Nephron progenitor cell (in vitro differentiated cells): ENCODE data around the gene KDM8.

Source experiments
- DNase-seq: peaks from one replicate; pipeline ENCODE4 v3.0.0; 2021
- H3K27ac Mint-ChIP-seq: 2 replicates; pipeline ENCODE4 v1.8.0; 2021; ENCODE audit warnings: mild to moderate bottlenecking, moderate library complexity, mixed read lengths
- H3K27me3 Mint-ChIP-seq: 2 replicates; pipeline ENCODE4 v1.8.0; 2021; ENCODE audit warnings: mild to moderate bottlenecking, low read depth, mixed read lengths; ENCODE audit not compliant: poor library complexity
- H3K36me3 Mint-ChIP-seq: 2 replicates; pipeline ENCODE4 v1.8.0; 2021; ENCODE audit warnings: low read depth, mixed read lengths
- H3K4me1 Mint-ChIP-seq: 2 replicates; pipeline ENCODE4 v1.8.0; 2021; ENCODE audit warnings: mixed read lengths
- H3K4me3 Mint-ChIP-seq: 2 replicates; pipeline ENCODE4 v1.8.0; 2021; ENCODE audit warnings: mild to moderate bottlenecking, moderate library complexity, mixed read lengths
- H3K9me3 Mint-ChIP-seq: 2 replicates; pipeline ENCODE4 v1.8.0; 2021; ENCODE audit warnings: mild to moderate bottlenecking, moderate library complexity, mixed read lengths
- TF ChIP-seq, protein P1 (sequence below): fragments of 200-600 bp; sonication (generic); IDR thresholded peaks from 2 replicates; pipeline ENCODE4 v1.5.0; 2021; ENCODE audit warnings: antibody characterized with exemption

The KDM8 gene

DNA sequence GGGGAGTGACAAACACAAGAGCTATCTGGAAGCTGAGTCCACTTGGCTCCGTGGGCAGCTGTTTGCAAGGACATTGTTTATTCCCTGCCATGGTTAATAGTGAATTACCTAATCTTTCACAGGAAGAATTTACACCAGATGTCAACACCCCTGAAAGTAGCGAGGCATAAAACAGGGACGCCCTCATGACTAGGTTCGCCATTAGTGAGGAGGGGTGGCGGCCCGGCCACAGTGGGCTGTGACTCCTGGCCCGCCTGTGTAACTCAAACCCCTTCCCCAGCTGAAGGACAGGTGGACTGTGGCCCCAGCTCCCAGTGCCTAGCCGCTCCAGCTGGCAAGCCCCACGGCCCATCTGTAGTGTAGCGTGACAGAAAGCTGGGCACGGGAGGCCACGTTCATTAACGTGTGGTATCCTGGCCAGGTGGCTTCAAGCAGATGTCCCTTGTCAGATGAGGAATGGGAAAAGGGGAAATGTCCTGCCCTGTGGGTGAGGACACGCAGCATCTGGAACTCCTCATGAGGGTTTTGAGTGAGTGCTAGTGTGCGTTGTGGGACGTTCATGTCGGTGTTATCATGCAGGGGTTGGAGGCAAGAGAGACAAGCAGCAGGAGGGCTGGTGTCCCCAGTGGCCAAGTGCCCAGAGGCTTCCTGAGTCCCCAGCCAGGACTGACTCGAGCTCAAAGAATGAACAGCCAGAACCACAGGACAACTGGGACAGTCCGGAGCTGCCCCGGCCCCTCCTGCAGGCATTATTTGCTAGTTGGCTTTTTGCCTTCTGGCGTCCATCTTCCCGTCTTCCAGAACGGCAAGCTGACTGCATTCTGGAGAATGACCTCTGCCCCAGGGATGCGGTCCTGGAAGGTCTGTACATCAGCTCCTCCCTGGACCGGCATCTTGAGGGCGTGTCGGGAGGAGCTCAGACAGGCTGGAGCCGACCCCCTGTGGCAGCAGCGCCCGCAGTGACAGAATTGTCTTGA lies 19.2 kb downstream of the KDM8 start:
- DNase-seq = no peak
- Mint-ChIP-seq H3K9me3 (no peaks in the 10 kb centered on the region), H3K4me1 (peaks cover 37% of the 10 kb centered on the region), H3K27ac (peak overlapping the region; percentile 89), H3K36me3 (no peaks in the 10 kb centered on the region), H3K4me3 (no peak overlapping the region), H3K27me3 (peaks cover 16% of the 10 kb centered on the region)
- TF ChIP-seq, protein P1, sequence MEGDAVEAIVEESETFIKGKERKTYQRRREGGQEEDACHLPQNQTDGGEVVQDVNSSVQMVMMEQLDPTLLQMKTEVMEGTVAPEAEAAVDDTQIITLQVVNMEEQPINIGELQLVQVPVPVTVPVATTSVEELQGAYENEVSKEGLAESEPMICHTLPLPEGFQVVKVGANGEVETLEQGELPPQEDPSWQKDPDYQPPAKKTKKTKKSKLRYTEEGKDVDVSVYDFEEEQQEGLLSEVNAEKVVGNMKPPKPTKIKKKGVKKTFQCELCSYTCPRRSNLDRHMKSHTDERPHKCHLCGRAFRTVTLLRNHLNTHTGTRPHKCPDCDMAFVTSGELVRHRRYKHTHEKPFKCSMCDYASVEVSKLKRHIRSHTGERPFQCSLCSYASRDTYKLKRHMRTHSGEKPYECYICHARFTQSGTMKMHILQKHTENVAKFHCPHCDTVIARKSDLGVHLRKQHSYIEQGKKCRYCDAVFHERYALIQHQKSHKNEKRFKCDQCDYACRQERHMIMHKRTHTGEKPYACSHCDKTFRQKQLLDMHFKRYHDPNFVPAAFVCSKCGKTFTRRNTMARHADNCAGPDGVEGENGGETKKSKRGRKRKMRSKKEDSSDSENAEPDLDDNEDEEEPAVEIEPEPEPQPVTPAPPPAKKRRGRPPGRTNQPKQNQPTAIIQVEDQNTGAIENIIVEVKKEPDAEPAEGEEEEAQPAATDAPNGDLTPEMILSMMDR = no peak

- TF ChIP-seq, protein P1 = no peak
- H3K4me3 Mint-ChIP-seq = no peak overlapping the region
- peaks cover 37% of the 10 kb centered on the region for H3K4me1 Mint-ChIP-seq
- H3K9me3 Mint-ChIP-seq = no peaks in the 10 kb centered on the region
- H3K36me3 Mint-ChIP-seq = no peaks in the 10 kb centered on the region
- DNase-seq = no peak
- H3K27me3 Mint-ChIP-seq = peaks cover 16% of the 10 kb centered on the region
- H3K27ac Mint-ChIP-seq = no peak overlapping the region
Measured at GRCh38 chr16:27223226-27223610, 19.9 kb downstream of the KDM8 start.

DNA sequence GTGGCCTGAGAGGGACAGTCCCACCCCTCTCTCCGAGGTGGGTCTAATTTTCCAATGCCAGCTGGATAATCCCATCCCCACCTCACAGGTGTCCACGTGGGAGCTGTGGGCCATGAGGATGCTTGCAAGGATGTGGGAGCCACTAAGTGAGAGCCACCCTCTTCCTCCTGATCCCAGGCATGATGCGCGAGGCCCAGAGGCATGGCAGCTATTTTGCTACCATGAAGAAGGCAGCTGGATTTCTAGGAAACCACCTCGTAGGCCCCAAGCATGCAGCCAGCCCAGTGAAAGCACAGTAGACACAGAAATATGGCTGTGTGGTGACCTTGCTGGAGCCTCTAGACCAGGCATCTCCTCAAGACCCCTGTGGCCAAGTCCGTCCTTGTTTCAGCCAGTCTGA lies 20.4 kb downstream of the KDM8 start:
- H3K27me3 Mint-ChIP-seq = peaks cover 16% of the 10 kb centered on the region
- DNase-seq = no peak
- TF ChIP-seq, protein P1 = no peak
- no peak overlapping the region for H3K27ac Mint-ChIP-seq
- no peaks in the 10 kb centered on the region for H3K36me3 Mint-ChIP-seq
- H3K4me3 Mint-ChIP-seq = no peak overlapping the region
- H3K9me3 Mint-ChIP-seq = no peaks in the 10 kb centered on the region
- H3K4me1 Mint-ChIP-seq = peaks cover 35% of the 10 kb centered on the region

GRCh38 chr16:27224271-27224737 lies 21.0 kb downstream of the KDM8 start:
- Mint-ChIP-seq H3K9me3 (no peaks in the 10 kb centered on the region), H3K27me3 (peaks cover 16% of the 10 kb centered on the region), H3K4me3 (no peak overlapping the region), H3K36me3 (no peaks in the 10 kb centered on the region), H3K4me1 (peaks cover 35% of the 10 kb centered on the region), H3K27ac (no peak overlapping the region)
- TF ChIP-seq, protein P1 = no peak
- no peak for DNase-seq

DNA sequence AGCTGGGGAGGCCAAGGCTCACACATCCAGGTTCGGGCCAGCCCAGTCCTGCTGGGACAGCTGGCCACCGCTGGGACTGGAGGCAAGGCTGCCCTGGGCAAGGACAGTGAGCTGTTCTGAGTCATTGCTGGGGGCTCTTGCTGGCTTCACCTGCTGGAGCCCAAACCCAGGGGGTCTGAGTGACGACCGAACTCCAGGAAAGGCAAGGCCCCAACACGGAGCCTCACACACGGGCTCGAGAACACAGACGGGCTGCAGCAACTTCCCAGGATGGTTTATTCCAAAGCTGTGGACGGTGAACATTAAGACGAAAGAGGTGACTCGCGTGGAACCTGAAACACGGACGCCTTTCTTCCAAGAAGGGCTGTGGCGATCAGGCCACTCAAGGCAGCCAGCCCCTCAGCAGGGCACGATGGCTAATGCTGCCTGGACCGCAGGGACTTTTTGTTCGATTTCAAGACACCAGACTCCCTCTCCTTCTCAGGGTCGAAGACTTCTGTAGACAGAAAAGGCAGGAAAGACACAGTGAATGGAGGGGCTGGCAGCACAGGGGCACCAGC lies 21.5 kb downstream of the KDM8 start:
- Mint-ChIP-seq H3K27ac (no peak overlapping the region), H3K4me1 (peaks cover 39% of the 10 kb centered on the region)
- TF ChIP-seq, protein P1 = no peak

More for the DNA sequence above, 21.5 kb downstream of the KDM8 start:
- no peak for DNase-seq
- Mint-ChIP-seq H3K9me3 (no peaks in the 10 kb centered on the region), H3K27me3 (peaks cover 16% of the 10 kb centered on the region), H3K36me3 (no peaks in the 10 kb centered on the region), H3K4me3 (no peak overlapping the region)
